NOMO-1 treated with DMSO at 0.1 percent for 48 hours (cell line): ENCODE data around the gene TRAF2.
A peak's percentile ranks its signal among the peaks of the same experiment; 100 is the strongest.

Source experiments
- DNase-seq: peaks from one replicate; lab custom pipeline; 2025; ENCODE audit not compliant: unreplicated experiment; lab: John Stamatoyannopoulos, UW

Gene TRAF2

DNA sequence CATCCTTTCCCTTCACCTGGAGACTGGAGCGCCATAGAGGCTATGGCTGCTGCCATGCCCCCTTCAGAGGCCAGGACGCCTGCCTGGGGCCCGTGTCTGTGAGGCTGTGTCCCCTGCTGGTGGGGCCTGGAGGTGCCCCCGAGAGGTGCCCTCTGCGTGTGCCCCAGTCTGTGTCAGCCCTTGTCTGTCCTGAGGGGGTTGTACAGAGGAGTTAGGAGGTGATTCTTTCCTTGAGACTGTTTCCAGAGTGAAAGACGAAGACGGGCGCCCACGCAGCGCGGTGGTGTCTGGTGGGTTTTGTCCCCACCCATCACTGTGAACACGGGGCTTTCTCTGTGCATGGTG, 24.6 kb downstream of the TRAF2 start:
- no peak for DNase-seq

DNA sequence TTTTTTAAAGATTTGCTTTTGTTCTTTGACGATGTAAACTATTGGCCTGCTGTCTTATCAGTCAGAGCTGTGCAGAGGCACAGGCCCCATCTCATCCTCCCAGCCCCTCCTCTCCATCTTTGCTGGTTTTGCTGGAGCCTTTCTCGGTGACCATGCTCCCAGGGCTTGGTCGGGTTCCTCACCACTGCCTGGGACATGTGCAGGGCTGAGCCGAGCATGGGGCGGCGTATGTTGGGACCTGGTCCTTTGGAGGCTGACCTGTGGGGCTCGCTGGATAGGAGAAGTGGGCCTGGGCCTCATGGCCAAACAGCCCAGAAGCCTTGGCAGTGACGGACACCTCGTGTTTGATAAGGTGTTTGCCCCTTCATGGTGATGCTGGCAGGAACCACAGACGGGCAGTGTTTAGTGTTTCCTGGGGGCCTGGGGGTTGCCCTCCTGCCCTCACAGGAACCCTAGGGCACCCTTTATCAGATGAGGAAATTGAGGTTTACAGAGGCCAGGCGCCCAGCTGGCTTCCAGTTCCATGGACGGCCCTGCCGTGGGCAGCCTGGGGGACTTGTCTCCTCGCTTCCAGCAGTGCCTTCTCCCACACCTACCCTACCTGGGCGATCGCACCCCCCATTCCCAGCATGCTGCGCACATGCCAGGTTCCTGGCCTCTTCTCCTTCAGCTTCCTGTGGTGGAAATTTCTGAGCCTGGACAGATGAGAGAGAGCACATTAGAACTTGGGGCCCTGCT, 27.6 kb downstream of the TRAF2 start:
- DNase-seq, result no peak

DNA sequence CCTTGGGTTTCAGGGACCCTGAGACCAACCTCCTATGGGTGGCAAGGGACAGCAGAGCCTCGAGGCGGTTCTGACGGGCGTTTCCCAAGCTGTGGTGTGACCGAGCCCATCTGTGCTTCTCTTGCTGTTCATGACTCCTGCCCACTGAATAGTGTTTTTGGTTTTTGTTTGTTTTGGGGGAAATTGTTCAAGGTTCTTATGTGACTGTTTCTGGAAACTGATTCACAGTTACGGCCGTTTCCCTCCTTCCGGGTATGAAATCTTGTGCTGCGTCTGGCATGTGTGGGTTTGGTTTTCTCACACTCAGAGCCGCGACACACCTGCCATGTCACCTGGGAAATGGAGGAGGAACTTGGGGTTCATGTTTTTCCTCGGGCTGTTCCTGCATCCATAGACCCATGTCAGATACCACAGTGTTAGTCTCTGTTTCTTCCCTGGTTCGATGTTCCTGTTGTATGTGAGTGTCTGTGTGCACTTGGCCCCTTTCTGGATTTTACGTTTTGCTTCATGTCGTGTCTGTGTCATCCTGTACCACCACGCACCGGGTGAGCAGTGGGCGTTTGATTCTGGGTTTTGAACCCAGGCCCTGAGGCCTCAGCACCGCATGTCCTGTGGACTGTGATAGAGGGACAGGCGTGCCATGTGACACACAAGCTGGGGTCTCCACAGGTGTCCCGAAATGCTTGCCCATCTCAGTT, 29.5 kb downstream of the TRAF2 start:
- DNase-seq, result no peak

DNA sequence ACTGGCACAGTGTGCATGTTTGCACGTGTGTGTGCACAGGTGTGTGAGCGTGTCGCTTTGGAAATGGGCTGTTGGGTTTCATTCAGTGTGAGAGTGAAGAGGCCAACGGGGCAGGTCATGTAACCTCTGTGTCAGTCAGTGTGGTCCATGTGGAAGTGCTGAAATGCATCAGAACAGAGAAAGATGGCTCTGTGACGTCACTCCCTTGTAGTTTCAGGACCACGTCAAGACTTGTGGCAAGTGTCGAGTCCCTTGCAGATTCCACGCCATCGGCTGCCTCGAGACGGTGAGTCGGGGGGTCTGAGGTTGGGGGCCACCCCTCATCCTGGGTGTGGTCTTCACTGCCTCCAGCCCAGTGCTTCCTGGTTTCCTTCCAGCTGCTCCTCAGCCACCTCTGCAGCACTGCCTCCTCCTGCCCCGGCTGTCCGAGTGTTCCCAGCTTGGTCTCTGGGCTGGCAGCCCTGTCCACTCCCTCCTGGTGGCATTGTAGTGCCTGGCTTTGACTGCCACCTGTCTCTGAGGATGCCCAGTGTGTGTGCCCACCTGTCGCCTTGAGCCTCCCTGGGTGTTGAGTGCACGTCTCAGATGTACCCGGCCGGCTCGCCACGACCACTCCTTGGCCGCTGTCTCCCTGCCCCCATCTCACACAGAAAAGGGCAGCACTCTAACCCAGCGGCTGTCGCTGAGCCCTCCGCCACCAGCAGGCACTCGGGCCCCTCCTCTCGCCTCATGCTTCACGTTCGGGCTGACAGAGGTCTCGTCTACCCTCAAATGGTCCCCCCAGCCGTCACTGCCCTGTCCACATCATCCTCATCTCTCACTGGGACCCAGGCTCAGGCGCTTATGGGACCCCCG, 30.2 kb downstream of the TRAF2 start:
- no peak for DNase-seq

DNA sequence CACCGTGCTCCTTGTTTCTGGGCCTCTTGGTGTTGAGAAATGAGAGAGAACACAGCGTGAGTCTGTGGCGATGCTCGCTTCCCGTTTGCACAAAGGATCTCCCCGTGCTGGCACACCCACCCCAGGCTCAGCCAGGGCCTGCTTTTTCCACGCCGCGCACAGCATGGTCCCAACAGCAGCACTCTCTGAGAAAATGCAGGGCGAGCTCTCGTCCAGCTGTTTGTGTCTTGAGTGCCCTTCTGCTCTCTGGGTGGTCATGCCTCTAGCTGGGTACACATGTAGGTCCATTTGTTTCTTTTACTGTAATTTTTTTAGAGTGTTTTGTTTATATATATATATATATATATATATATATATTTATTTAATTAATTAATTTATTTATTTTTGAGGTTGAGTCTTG, 31.6 kb downstream of the TRAF2 start:
- no peak for DNase-seq

DNA sequence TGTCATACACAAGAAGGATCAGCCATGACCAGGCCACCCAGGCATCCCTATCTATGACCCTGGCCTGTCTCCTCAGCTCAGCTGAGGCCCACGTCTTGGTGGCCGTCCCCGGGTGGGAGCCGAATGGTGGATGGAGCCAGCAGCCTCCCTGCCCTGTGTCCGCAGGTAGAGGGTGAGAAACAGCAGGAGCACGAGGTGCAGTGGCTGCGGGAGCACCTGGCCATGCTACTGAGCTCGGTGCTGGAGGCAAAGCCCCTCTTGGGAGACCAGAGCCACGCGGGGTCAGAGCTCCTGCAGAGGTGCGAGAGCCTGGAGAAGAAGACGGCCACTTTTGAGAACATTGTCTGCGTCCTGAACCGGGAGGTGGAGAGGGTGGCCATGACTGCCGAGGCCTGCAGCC, 33.8 kb downstream of the TRAF2 start:
- DNase-seq, result no peak

DNA sequence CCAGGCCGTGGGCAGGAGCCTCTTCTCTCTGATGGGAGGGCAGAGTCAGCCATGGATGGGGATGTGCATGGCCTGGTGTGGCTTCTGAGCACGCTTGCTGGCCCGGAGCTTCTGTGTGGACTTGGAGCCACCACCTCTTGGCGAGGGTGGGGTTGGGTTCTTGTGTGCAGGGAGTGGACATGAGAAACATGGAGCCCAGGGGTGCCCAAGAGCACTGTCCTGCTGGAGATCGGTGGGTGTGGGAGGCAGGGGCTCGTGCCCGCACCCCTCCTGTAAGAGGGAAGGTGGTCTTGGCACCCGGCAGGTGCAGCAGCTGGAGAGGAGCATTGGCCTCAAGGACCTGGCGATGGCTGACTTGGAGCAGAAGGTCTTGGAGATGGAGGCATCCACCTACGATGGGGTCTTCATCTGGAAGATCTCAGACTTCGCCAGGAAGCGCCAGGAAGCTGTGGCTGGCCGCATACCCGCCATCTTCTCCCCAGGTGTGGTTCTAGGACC, 34.5 kb downstream of the TRAF2 start:
- DNase-seq, result no peak

DNA sequence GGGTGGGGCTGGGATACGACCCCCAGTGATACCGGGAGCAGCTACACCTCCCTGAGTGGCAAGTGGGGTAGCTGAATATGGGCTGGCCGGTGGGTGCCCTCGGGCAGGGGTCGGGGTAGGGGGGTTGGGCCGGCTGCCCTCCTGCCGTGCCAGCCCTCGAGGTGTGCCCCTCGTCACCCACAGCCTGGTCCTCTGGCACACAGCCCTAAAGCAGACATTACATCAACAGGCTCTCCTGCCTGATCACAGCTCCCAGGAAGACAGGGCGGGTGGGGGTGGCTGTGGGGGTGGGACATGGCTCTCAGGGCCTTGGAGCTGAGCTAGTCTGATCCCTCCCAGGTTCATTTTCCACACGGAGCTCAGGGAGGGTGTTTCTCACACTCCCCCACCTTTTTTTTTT, 35.0 kb downstream of the TRAF2 start:
- no peak for DNase-seq

DNA sequence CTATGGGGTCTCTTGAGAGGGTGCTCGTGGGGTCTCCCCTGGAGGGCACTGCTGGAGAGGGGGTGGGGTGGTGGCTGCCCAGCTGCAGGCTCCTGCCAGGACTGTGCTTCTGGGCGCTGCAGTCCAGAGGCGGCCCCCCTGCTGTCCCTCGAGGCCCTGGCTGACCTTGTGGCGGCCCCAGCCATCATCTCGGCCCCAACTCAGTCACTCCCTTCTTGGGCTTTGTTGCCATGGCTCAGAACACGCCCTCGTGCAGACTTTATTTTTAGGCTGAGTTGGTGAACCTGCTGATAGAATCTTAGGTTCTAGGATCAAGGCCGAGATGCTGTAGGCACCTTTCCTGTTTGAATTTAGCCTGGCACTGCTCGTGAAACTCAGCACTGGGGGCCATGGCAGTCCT, 35.4 kb downstream of the TRAF2 start:
- DNase-seq, result no peak

DNA sequence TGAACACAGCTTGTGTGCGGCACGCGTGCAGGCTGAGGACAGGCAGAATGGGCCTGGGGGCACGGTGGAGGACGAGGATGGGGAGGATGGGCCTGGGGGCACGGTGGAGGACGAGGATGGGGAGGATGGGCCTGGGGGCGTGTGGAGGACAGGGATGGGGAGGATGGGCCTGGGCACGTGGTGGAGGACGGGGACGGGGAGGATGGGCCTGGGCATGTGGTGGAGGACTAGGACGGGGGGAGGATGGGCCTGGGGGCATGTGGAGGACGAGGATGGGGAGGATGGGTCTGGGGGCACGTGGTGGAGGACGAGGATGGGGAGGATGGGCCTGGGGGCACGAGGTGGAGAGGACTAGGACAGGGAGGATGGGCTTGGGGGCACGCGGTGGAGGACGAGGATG, 36.2 kb downstream of the TRAF2 start:
- DNase-seq, result no peak

DNA sequence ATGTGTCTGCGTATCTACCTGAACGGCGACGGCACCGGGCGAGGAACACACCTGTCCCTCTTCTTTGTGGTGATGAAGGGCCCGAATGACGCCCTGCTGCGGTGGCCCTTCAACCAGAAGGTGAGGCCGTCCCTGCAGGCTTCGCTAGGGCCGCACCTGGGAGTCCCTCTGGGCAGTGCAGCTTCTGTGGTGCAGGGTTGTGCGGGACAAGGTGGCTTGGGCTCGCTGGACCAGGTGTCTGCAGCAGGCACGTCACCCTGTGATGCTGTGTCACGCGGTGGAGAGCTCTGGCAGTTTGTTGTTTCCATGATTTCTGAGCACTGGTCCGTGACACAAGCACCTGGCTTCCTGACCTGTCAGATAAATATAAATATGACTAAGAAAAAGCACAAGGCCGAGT, 37.6 kb downstream of the TRAF2 start:
- DNase-seq, result no peak

DNA sequence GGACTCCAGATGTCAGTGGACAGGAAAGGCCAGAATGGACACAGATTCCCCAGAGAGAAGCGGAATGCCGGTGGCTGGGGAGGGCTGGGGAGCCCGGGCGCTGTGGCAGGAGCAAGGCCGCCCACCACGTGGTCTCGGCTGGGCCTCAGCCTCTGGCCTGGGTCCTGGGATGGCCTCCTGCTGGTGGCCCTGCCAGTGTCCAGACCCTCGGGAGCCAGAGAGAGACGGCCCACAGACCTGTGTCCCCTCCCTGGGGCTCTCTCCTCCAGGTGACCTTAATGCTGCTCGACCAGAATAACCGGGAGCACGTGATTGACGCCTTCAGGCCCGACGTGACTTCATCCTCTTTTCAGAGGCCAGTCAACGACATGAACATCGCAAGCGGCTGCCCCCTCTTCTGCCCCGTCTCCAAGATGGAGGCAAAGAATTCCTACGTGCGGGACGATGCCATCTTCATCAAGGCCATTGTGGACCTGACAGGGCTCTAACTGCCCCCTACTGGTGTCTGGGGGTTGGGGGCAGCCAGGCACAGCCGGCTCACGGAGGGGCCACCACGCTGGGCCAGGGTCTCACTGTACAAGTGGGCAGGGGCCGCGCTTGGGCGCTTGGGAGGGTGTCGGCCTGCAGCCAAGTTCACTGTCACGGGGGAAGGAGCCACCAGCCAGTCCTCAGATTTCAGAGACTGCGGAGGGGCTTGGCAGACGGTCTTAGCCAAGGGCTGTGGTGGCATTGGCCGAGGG, 39.3 kb downstream of the TRAF2 start:
- DNase-seq, result no peak

DNA sequence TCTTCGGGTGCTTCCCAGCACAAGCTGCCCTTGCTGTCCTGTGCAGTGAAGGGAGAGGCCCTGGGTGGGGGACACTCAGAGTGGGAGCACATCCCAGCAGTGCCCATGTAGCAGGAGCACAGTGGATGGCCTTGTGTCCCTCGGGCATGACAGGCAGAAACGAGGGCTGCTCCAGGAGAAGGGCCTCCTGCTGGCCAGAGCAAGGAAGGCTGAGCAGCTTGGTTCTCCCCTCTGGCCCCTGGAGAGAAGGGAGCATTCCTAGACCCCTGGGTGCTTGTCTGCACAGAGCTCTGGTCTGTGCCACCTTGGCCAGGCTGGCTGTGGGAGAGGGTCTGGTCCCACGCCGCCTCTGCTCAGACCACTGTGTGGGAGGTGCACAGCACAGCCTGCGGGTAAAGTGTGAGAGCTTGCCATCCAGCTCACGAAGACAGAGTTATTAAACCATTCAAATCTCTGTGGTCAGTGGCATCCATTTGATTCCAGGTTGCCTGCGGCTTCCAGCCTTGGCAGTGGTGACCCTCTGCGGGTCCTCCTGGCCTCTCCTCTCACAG, 39.9 kb downstream of the TRAF2 start:
- DNase-seq, result no peak

DNA sequence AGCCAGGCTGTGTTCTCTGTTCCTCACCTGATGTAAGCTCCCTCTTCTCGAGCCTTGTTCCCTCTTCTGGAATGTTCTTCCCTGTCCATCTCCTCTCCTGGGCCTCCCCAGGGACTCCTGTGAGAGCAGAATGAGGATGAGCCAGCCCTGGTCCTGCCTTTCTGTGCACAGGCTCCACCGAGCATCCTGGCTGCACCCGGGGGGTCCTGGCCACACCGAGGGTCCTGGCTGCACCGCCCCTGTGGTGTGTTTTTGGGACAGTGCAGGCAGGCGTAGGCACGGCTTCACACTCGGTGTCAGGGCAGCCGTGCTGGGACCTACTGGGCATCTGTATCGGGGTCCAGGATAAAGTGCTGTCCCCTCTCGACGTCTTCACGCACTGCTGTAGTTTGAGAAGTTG, 40.4 kb downstream of the TRAF2 start:
- DNase-seq, result no peak

DNA sequence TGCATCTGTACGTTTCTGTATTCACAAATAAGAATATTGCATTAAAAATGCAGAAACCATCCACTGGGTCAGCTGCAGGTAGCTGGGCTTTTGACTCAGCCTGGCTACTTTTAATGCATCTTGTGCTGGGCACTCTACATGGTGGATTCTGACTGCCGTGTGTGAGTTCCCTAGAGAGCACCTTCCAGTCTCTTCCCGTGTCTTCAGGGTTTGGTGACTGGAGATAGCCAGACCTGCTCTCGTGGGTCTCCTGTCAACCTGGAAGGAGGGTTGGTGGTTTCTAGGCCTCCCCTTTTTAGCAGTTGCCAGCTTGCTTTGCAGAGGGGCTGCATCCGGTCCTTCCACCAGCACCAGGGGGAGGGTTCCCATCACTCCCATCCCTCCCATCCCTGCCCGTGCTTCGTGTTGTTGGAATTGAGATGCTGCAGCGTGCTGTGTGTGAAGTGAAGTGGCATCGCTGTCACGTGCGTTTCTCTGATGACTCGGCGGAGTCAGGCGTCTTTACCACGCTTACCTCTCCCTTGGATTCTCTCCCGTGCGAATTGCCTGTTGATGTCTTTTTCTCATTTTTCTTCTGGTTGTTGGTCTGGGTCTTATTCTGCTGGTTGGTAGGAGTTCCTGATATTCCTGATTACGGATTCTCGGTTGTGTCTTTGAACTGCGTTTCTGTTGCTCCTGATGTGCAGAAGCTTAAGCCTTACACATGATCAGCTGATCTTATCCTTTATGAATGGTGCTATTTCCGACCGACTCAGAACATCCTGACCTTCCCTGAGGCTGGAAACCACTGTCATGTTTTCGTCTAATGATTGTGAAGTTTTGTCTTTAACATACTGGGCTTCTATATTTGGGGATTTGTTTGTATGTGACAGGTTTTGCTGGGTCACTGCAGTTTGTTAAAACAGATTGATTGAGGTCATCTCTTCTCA, 41.3 kb downstream of the TRAF2 start:
- no peak for DNase-seq

DNA sequence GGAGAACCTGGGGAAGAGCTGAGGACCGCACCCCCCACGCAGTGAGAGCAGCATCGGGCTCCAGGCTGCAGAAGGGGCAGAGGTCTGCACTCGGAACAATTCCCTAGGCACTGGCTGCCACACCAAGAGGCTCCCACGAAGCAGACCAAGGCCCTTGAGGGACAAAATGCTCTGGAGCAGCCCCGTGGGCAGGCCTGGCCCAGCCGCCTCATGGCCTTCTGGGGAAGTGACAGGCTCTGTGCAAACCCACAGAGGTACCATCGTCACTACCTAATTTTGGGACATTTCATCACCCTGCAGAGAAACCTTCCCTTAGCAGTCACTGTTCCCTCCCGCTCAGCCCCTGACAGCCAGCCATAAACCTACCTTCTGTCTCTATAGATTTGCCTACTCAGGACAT, 42.3 kb downstream of the TRAF2 start:
- DNase-seq, result peak; percentile 91

DNA sequence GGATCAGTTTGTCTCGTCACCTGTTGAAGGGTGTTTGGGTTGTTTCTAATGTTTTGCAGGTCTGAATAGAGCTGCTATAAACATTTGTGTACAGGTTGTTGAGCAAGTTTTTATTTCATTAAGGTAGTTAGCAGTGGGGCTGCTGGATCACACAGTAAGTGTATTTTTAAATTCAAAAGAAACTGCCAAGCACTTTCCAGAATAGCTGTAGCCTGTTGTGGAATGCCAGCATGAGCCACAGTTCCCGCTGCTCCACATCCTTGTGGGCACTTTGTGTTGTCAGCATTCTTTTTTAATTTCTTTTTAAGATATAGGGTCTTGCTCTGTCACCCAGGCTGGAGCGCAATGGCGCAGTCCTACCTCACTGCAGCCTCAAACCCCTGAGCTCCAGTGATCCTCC, 43.7 kb downstream of the TRAF2 start:
- no peak for DNase-seq

DNA sequence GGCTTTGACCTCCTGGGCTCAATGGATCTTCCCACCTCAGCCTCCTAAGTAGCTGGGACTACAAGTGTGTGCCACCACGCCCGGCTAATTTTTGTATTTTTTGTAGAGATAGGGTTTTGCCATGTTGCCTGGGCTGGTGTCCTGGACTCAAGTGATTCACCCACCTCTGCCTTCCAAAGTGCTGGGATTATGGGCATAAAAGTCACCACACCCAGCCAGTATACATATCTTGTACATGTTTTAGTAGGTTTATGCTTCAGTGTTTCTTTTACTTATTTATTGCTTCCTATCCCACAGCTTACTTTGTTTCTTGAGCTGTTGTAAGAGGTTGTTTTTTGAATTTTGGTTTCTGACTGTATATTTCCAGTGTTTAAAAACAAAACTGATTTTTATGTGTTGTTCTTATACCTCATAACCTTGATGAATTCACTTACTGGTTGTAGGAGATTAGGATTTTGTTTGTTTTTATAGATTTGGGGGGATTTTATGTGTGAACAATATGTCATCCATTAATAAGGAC, 45.4 kb downstream of the TRAF2 start:
- DNase-seq, result no peak

DNA sequence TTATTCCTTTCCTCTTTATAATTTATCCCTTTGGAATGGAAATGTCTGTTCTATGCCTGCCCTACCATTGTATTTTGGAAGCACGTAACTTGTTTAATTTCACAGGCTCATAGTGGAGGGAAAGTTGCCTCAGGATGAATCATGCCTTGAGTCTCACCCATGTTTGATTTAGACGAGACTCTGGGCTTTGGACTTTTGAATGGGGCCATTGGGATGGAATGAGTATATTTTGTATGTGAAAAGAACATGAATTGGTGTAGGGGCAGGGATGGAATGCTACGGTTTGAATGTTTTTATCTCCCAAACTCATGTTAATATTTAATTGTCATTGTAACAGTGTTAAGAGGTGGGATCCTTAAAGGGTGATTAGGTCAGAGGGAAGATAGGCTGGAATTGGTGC, 48.0 kb downstream of the TRAF2 start:
- DNase-seq, result no peak

DNA sequence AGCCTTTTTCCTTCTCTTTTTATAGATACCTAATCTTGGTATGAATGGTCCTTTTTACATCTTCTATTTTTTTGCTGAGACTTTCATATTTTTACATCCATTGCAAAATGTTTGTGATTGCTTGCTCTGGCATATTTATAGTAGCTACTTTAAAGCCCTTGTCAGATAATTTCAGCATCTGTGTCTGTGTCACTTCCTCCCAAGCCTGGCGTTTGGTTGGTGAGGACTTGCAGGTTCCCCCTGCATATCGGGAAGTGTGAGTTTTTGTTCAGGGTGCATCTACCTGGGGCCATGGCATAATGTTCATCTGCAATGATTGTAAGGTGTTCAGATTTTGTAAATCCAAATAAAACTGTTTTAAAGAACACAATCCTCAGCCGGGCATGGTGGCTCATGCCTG, 49.3 kb downstream of the TRAF2 start:
- DNase-seq, result peak; percentile 97
